Body of pancreas (tissue), 4 donors: Measurements from ENCODE around the gene TJP1. TPM values are rescaled to one million over a fixed set of nuclear protein-coding genes. Genes with fewer than 3 reads are reported as not detected.
A peak's percentile ranks its signal among the peaks of the same experiment; 100 is the strongest.
"Not testable (repeated sequence)": the region's sequence is repeated elsewhere in the genome, so short reads cannot be mapped to it uniquely, and the experiment has no call there.

Source experiments
- ATAC-seq: fragments of 150-250 bp; one replicate; pipeline ENCODE4 v1.9.1; 2016
- DNase-seq, 4 donors: peaks; one replicate each; pipeline ENCODE4 v3.0.0-alpha.2; 2019
- H3K27ac ChIP-seq, 4 donors: fragments of 200-600 bp; sonication (generic); 1 replicate in 3 of 4; 2 replicates in 1 of 4; pipeline versions ENCODE4 v1.5.1 to v1.6.1; 2016 to 2019; ENCODE audit warnings: mild to moderate bottlenecking in 1 of 4, mixed read lengths in 1 of 4, moderate library complexity in 1 of 4
- H3K27me3 ChIP-seq, 2 donors: fragments of 200-600 bp; sonication (generic); one replicate each; pipeline ENCODE4 v1.6.0; 2016; ENCODE audit warnings: mild to moderate bottlenecking in 1 of 2
- H3K36me3 ChIP-seq, 2 donors: fragments of 200-600 bp; sonication (generic); replicated peaks in 1 of 2; 2 replicates each; pipeline ENCODE4 v1.5.1; 2016; ENCODE audit warnings: low read depth in 2 of 2; ENCODE audit not compliant: insufficient read depth in 1 of 2
- H3K4me1 ChIP-seq: fragments of 200-600 bp; sonication (generic); one replicate; pipeline ENCODE4 v1.6.0; 2016
- H3K4me3 ChIP-seq, 2 donors: fragments of 200-600 bp; sonication (generic); 1 replicate in 1 of 2; 2 replicates in 1 of 2; pipeline ENCODE4 v1.5.1; 2016 to 2019
- H3K9me3 ChIP-seq, 3 donors: fragments of 200-600 bp; sonication (generic); 1 replicate in 2 of 3; 2 replicates in 1 of 3; pipeline ENCODE4 v1.5.1; 2016
- CTCF ChIP-seq, 7 experiments: fragments of 450-650 bp in 4 of 7; fragments of 200-600 bp in 3 of 7; sonication (generic) in 3 of 7; IDR thresholded peaks; one replicate each; pipeline ENCODE4 v1.5.1; 2016 to 2019; ENCODE audit warnings: antibody characterized with exemption in 7 of 7
- POLR2A ChIP-seq, 3 donors: fragments of 450-650 bp; IDR thresholded peaks; one replicate each; pipeline ENCODE4 v1.6.1; 2016; ENCODE audit warnings: antibody characterized with exemption in 3 of 3, mild to moderate bottlenecking in 2 of 3
- WGBS, 2 donors: methylation state at CpG; one replicate each; pipeline ENCODE4 v1.1.5; 2017; 5-methylcytosine and 5-hydroxymethylcytosine counted together
- intact Hi-C: fragments of 100-400 bp; cut with DNase I; formaldehyde crosslinking; loops from one replicate; pipeline ENCODE4 v1.15.1; 2023
- total RNA-seq, 2 donors: library from RNA; depleted of rRNA; stranded (reverse); fragments of >200 nt; gene quantifications; one replicate each; pipeline ENCODE4 v1.1.0, GENCODE V29; 2016

TJP1 gene
- total RNA-seq, 2 donors from 2014 or later, result 68.7 to 70.9 TPM

- ATAC-seq, result no peak
- DNase-seq, result no peak
- Histone ChIP-seq H3K9me3 (no peaks in the 10 kb centered on the region), H3K27me3 (no peaks in the 10 kb centered on the region), H3K27ac (no peak overlapping the region), H3K4me3 (no peak overlapping the region), H3K4me1 (peaks cover 54% of the 10 kb centered on the region), H3K36me3 (no peaks in the 10 kb centered on the region)
- TF ChIP-seq POLR2A (IDR thresholded peaks at IDR 0.05), result no peak
- 79 to 82% methylated on average over 10 of the region's 10 CpGs for WGBS, 2 donors
- intact Hi-C loops, result no loop called here
Observed at GRCh38 chr15:29818141-29818540, 4.1 kb downstream of the TJP1 start.

- H3K4me3 ChIP-seq, H3K27ac ChIP-seq, H3K36me3 ChIP-seq, H3K9me3 ChIP-seq, ATAC-seq, DNase-seq, intact Hi-C loops, H3K27me3 ChIP-seq: not testable (repeated sequence)
- 87 to 91% methylated on average over 3 of the region's 3 CpGs for WGBS, 2 donors
- H3K4me1 ChIP-seq, result peaks cover 57% of the 10 kb centered on the region
Observed at GRCh38 chr15:29817455-29817854, 4.8 kb downstream of the TJP1 start.

- 23 to 25% methylated on average over 3 of the region's 3 CpGs for WGBS, 2 donors
- Histone ChIP-seq H3K4me1 (peaks cover 62% of the 10 kb centered on the region), H3K27ac (peak overlapping the region in 2 of 4 donors; percentile 25 to 27), H3K4me3 (no peak overlapping the region), H3K36me3 (no peaks in the 10 kb centered on the region), H3K27me3 (no peaks in the 10 kb centered on the region), H3K9me3 (no peaks in the 10 kb centered on the region)
- ATAC-seq, result peak; percentile 74
- no peak for TF ChIP-seq CTCF (IDR thresholded peaks at IDR 0.05)
- TF ChIP-seq POLR2A (IDR thresholded peaks at IDR 0.05), result no peak
- intact Hi-C loops, result no loop called here
- DNase-seq, result peak in 3 of 4 donors; percentile 38 to 50 (median 41)
Observed at GRCh38 chr15:29815000-29815710, 7.1 kb downstream of the TJP1 start.

GRCh38 chr15:29813009-29813408, 9.3 kb downstream of the TJP1 start:
- Histone ChIP-seq H3K4me3 (no peak overlapping the region), H3K9me3 (no peaks in the 10 kb centered on the region), H3K36me3 (no peaks in the 10 kb centered on the region), H3K27ac (no peak overlapping the region), H3K27me3 (no peaks in the 10 kb centered on the region), H3K4me1 (peaks cover 52% of the 10 kb centered on the region)
- TF ChIP-seq POLR2A (IDR thresholded peaks at IDR 0.05) (no peak), CTCF (IDR thresholded peaks at IDR 0.05) (no peak)
- intact Hi-C loops, result no loop called here
- no peak for DNase-seq
- no peak for ATAC-seq

GRCh38 chr15:29812384-29812694, 9.9 kb downstream of the TJP1 start:
- peaks cover 54% of the 10 kb centered on the region for H3K4me1 ChIP-seq
- no peak for TF ChIP-seq CTCF (IDR thresholded peaks at IDR 0.05)
- no peak for TF ChIP-seq POLR2A (IDR thresholded peaks at IDR 0.05)
- H3K27ac ChIP-seq, result no peak overlapping the region
- H3K9me3 ChIP-seq, result no peaks in the 10 kb centered on the region
- H3K27me3 ChIP-seq, result no peaks in the 10 kb centered on the region
- intact Hi-C loops, result no loop called here
- no peaks in the 10 kb centered on the region for H3K36me3 ChIP-seq
- ATAC-seq (no peak), DNase-seq (no peak)
- 34 to 43% methylated on average over 2 of the region's 2 CpGs for WGBS, 2 donors
- H3K4me3 ChIP-seq, result no peak overlapping the region
